HG02623 (cell line): Measurements from ENCODE around the gene CUEDC1.
"Not testable (repeated sequence)": the region's sequence is repeated elsewhere in the genome, so short reads cannot be mapped to it uniquely, and the experiment has no call there.

Experiments
- ATAC-seq: cut with Tn5 transposase; IDR thresholded peaks from one replicate; pipeline ENCODE4 v1.9.1; 2021; ENCODE audit warnings: moderate library complexity; ENCODE audit not compliant: unreplicated experiment

The CUEDC1 gene

GRCh38 chr17:57959929-57960328, 4.7 kb upstream of the CUEDC1 start:
- ATAC-seq = no peak

- ATAC-seq = not testable (repeated sequence)
Measured at GRCh38 chr17:57958391-57958790, 3.2 kb upstream of the CUEDC1 start.

GRCh38 chr17:57957886-57958285, 2.7 kb upstream of the CUEDC1 start:
- ATAC-seq = no peak

GRCh38 chr17:57957120-57957850, 2.1 kb upstream of the CUEDC1 start:
- ATAC-seq = no peak

- ATAC-seq = peak; percentile 65
Measured at GRCh38 chr17:57956291-57957119, 1.3 kb upstream of the CUEDC1 start.

GRCh38 chr17:57954397-57955182, 622 bp downstream of the CUEDC1 start:
- ATAC-seq = no peak

GRCh38 chr17:57953705-57954396, 1.4 kb downstream of the CUEDC1 start:
- ATAC-seq = no peak

- ATAC-seq = no peak
Measured at GRCh38 chr17:57953219-57953618, 2.0 kb downstream of the CUEDC1 start.

- ATAC-seq = no peak
Measured at GRCh38 chr17:57949649-57950048, 5.6 kb downstream of the CUEDC1 start.

GRCh38 chr17:57948555-57949420, 6.4 kb downstream of the CUEDC1 start:
- ATAC-seq = no peak

GRCh38 chr17:57948169-57948554, 7.0 kb downstream of the CUEDC1 start:
- ATAC-seq = no peak

- ATAC-seq = no peak
Measured at GRCh38 chr17:57947369-57947768, 7.8 kb downstream of the CUEDC1 start.

GRCh38 chr17:57946798-57947358, 8.3 kb downstream of the CUEDC1 start:
- peak; percentile 88 for ATAC-seq

- peak; percentile 6 for ATAC-seq
Measured at GRCh38 chr17:57945996-57946797, 9.0 kb downstream of the CUEDC1 start.

- ATAC-seq = no peak
Measured at GRCh38 chr17:57944908-57945307, 10.3 kb downstream of the CUEDC1 start.

GRCh38 chr17:57943645-57944044, 11.6 kb downstream of the CUEDC1 start:
- no peak for ATAC-seq

- ATAC-seq = no peak
Measured at GRCh38 chr17:57943140-57943539, 12.1 kb downstream of the CUEDC1 start.
